Duodenal mucosa (tissue), 2 donors: ENCODE results near the gene FSTL4.

Experiments used
- H3K27ac ChIP-seq: one replicate; pipeline ENCODE4 v1.7.0; 2013; ENCODE audit warnings: low read depth, low read length
- H3K27me3 ChIP-seq, 2 donors: one replicate each; pipeline ENCODE4 v1.7.0; 2013; ENCODE audit warnings: low read length in 2 of 2, control low read depth in 1 of 2; ENCODE audit not compliant: insufficient read depth in 2 of 2, control insufficient read depth in 1 of 2
- H3K36me3 ChIP-seq, 2 donors: one replicate each; pipeline ENCODE4 v1.7.0; 2013; ENCODE audit warnings: low read length in 2 of 2, control low read depth in 1 of 2; ENCODE audit not compliant: insufficient read depth in 2 of 2, control insufficient read depth in 1 of 2
- H3K4me1 ChIP-seq, 2 donors: one replicate each; pipeline ENCODE4 v1.7.0; 2013; ENCODE audit warnings: low read length in 2 of 2, control low read depth in 1 of 2; ENCODE audit not compliant: insufficient read depth in 2 of 2, control insufficient read depth in 1 of 2
- H3K4me3 ChIP-seq, 2 donors: one replicate each; pipeline ENCODE4 v1.7.0; 2013; ENCODE audit warnings: low read length in 2 of 2, low read depth in 1 of 2
- H3K9ac ChIP-seq, 2 donors: one replicate each; pipeline ENCODE4 v1.7.0; 2013; ENCODE audit warnings: low read length in 2 of 2, low read depth in 1 of 2
- H3K9me3 ChIP-seq, 2 donors: one replicate each; pipeline ENCODE4 v1.7.0; 2013; ENCODE audit warnings: low read length in 2 of 2, control low read depth in 1 of 2; ENCODE audit not compliant: control insufficient read depth in 1 of 2

Gene FSTL4

GRCh38 chr5:133326361-133326760 lies 286.0 kb downstream of the FSTL4 start:
- H3K27me3 ChIP-seq: peaks cover 0 to 4% of the 10 kb centered on the region in 2 donors
- H3K9me3 ChIP-seq: no peaks in the 10 kb centered on the region
- no peak overlapping the region for H3K27ac ChIP-seq
- no peak overlapping the region for H3K4me3 ChIP-seq
- H3K36me3 ChIP-seq: no peaks in the 10 kb centered on the region
- no peaks in the 10 kb centered on the region for H3K4me1 ChIP-seq
- no peak overlapping the region for H3K9ac ChIP-seq

DNA sequence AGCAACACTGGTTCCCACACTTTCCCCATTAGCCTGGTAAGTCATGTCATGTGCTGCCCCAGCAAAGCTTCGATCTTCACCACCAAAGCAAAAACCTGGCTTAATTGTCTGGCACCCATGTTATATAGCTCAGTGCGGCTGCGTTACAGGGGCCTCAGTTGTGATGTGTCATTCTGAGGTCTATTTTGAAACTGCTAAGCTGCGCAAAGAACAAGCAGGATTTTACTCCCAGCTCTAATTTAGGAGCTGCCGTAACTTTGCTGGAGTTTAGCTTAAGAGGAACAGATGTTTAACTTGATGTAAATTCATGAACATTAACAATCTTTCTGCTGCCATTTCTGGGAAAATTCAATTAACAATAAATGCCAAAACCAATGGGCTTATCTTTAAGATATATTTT lies 286.5 kb downstream of the FSTL4 start:
- Histone ChIP-seq H3K27ac (no peak overlapping the region), H3K4me1 (no peaks in the 10 kb centered on the region), H3K4me3 (no peak overlapping the region), H3K9ac (no peak overlapping the region), H3K27me3 (peaks cover 0 to 4% of the 10 kb centered on the region in 2 donors), H3K9me3 (no peaks in the 10 kb centered on the region), H3K36me3 (no peaks in the 10 kb centered on the region)

GRCh38 chr5:133324926-133325325 lies 287.4 kb downstream of the FSTL4 start:
- Histone ChIP-seq H3K4me3 (no peak overlapping the region), H3K4me1 (no peaks in the 10 kb centered on the region), H3K9me3 (no peaks in the 10 kb centered on the region), H3K27ac (no peak overlapping the region), H3K36me3 (no peaks in the 10 kb centered on the region), H3K9ac (no peak overlapping the region), H3K27me3 (peaks cover 0 to 4% of the 10 kb centered on the region in 2 donors)

DNA sequence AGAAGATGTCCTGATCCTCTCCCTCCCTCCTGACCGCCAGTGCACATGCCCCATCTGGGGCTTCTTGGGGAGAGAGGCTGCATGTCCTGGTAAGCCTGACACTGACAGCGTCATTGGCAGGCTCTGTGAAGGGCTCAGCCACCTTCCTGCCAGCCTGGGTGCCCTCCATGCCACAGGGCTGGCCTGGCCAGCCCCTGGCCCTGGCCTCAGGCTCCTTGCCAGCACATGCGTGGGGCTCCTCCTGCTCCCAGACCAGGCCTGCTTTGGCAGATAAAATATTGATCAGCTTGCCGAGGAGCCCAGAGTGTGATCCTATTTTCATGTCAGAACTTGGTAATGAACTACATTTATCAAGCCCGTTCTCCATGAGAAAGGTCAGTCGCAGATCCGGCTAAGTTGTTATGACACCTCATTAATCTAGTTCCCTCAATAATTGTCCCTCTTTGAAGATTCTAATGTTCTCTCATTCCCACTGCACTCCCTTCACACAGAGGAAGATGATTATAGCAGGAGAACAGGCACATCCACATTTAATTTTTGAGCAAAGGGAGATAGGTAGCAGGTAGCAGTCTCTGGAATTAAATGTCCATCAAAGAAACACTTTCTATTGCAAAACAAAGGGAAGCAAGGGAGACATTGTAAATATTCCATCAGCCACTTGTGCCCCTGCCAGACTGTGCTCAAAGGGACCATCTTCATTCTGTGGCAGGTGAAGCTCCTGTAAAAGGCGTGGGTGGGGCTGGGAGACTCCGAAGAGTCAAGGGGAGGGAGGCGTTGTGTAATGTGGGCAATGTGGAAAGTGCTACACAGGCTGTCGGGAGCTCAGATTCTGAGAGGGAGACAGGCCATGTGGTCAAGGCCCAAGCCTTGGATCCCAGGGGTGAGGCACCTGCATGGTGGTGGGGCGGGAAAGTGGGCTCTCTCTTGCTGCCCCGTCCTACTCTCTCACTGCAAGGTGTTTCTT lies 288.6 kb downstream of the FSTL4 start:
- H3K27me3 ChIP-seq: peaks cover 0 to 4% of the 10 kb centered on the region in 2 donors
- H3K4me1 ChIP-seq: no peaks in the 10 kb centered on the region
- no peak overlapping the region for H3K9ac ChIP-seq
- no peaks in the 10 kb centered on the region for H3K9me3 ChIP-seq
- no peak overlapping the region for H3K4me3 ChIP-seq
- H3K36me3 ChIP-seq: no peaks in the 10 kb centered on the region
- no peak overlapping the region for H3K27ac ChIP-seq

DNA sequence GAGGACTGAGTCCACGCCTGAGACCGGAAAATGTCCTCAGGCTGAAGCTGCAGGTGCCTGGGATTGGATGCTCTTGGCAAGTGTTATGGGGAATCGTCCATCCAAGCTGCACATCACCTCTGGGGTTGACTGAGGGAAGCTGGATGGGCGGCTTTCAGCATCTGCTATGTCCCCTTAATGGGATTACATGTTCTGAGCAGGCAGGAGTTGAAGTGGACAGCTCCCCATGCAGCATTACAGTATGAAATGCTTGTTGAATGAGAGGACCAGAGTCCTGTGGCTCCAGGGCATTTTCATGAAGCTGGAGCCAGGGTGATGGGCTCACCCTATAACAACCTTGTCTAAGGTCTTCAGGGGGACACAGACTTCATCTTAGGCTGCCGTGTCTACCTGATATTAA lies 289.6 kb downstream of the FSTL4 start:
- peaks cover 0 to 4% of the 10 kb centered on the region in 2 donors for H3K27me3 ChIP-seq
- no peaks in the 10 kb centered on the region for H3K36me3 ChIP-seq
- no peak overlapping the region for H3K27ac ChIP-seq
- H3K9ac ChIP-seq: no peak overlapping the region
- H3K4me3 ChIP-seq: no peak overlapping the region
- no peaks in the 10 kb centered on the region for H3K9me3 ChIP-seq
- no peaks in the 10 kb centered on the region for H3K4me1 ChIP-seq

GRCh38 chr5:133321833-133322420 lies 290.4 kb downstream of the FSTL4 start:
- Histone ChIP-seq H3K27me3 (peaks cover 0 to 4% of the 10 kb centered on the region in 2 donors), H3K9me3 (no peaks in the 10 kb centered on the region), H3K4me1 (no peaks in the 10 kb centered on the region), H3K36me3 (no peaks in the 10 kb centered on the region), H3K9ac (no peak overlapping the region), H3K4me3 (no peak overlapping the region), H3K27ac (no peak overlapping the region)

- no peak overlapping the region for H3K9ac ChIP-seq
- peaks cover 0 to 4% of the 10 kb centered on the region in 2 donors for H3K27me3 ChIP-seq
- no peaks in the 10 kb centered on the region for H3K9me3 ChIP-seq
- H3K4me3 ChIP-seq: no peak overlapping the region
- no peaks in the 10 kb centered on the region for H3K4me1 ChIP-seq
- H3K36me3 ChIP-seq: no peaks in the 10 kb centered on the region
- no peak overlapping the region for H3K27ac ChIP-seq
Observed at GRCh38 chr5:133321286-133321832, 291.0 kb downstream of the FSTL4 start.

GRCh38 chr5:133319905-133320520 lies 292.3 kb downstream of the FSTL4 start:
- Histone ChIP-seq H3K4me1 (no peaks in the 10 kb centered on the region), H3K27me3 (peaks cover 0 to 4% of the 10 kb centered on the region in 2 donors), H3K27ac (no peak overlapping the region), H3K9me3 (no peaks in the 10 kb centered on the region), H3K9ac (no peak overlapping the region), H3K36me3 (no peaks in the 10 kb centered on the region), H3K4me3 (no peak overlapping the region)

DNA sequence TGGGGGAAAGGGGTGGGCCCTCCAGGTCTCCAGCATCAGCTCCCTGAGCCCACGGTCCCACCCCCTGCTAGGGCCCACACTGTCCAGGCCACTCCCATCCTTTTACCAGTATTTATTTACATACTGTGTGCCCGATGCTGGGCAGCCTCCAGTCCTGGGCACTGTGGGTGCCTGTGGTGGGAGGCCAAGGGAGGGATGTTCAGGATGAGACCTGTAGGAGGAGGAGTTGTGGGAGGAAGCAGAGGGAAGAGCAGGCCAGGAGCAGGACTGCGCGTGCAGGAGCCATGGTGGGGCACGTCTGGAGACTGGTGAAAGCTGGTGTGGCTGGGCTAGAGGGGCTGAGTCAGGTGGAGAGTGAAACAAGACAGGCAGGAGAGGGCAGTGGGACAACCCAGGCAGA lies 293.1 kb downstream of the FSTL4 start:
- Histone ChIP-seq H3K9me3 (no peaks in the 10 kb centered on the region), H3K4me1 (no peaks in the 10 kb centered on the region), H3K9ac (no peak overlapping the region), H3K36me3 (no peaks in the 10 kb centered on the region), H3K4me3 (no peak overlapping the region), H3K27me3 (peaks cover 0 to 4% of the 10 kb centered on the region in 2 donors), H3K27ac (no peak overlapping the region)

GRCh38 chr5:133317558-133317957 lies 294.8 kb downstream of the FSTL4 start:
- Histone ChIP-seq H3K9ac (no peak overlapping the region), H3K4me3 (no peak overlapping the region), H3K27ac (no peak overlapping the region), H3K9me3 (no peaks in the 10 kb centered on the region), H3K4me1 (no peaks in the 10 kb centered on the region), H3K36me3 (no peaks in the 10 kb centered on the region), H3K27me3 (no peaks in the 10 kb centered on the region)
